Measurements from ENCODE around the gene DLG2.

- no peak for TF ChIP-seq CTCF (IDR thresholded peaks at IDR 0.05)
- TF ChIP-seq POLR2AphosphoS5 (IDR thresholded peaks at IDR 0.05), result no peak
- no peak for TF ChIP-seq POLR2A (IDR thresholded peaks at IDR 0.05)
These were observed 1656.1 kb downstream of the DLG2 start for GRCh38 chr11:83971063-83971462.
